ENCODE measurements around the gene KIAA0825.
A peak's percentile ranks its signal among the peaks of the same experiment; 100 is the strongest.
"Not testable (repeated sequence)": the region's sequence is repeated elsewhere in the genome, so short reads cannot be mapped to it uniquely, and the experiment has no call there.

KIAA0825 gene

GRCh38 chr5:94140300-94140699 is 478.1 kb downstream of the KIAA0825 start:
- no peak for DNase-seq (ENCODE audit: insufficient read length, low spot score)
- FAIRE-seq: no peak

DNA sequence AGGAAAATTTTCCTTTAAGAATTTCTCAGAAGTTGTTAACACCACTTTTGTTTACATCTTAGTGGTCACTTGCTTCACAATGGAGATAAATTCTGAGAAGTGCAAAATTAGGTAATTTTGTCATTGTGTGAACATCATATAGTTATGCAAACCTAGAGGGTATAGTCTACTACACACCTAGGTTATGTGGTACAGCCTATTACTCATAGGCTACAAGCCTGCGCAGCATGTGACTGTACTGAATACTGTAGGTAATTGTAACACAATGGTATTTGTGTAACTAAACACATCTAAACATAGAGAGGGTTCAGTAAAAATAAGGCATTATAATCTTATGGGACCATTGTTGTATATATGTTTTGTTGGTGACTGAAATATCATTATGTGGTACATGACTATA is 488.3 kb downstream of the KIAA0825 start:
- FAIRE-seq (no peak), DNase-seq (ENCODE audit: insufficient read length, low spot score) (no peak)

DNA sequence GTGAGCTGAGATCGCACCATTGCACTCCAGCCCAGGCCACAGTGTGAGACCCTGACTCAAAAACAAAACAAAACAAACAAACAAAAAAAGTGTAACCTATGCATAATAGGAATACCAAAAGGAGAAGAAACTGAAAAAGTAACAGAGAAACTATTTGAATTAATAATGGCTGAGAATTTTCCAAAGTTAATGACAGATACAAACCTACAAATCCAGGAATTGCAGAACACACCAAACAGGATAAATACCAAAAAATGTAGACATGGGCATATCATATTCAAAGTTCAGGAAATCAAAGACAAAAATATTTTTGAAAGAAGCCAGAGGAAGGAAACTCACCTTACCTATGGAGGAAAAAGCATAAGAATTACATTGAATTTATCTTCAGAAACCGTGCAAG is 493.3 kb downstream of the KIAA0825 start:
- DNase-seq (ENCODE audit: insufficient read length, low spot score): no peak
- no peak for FAIRE-seq

DNA sequence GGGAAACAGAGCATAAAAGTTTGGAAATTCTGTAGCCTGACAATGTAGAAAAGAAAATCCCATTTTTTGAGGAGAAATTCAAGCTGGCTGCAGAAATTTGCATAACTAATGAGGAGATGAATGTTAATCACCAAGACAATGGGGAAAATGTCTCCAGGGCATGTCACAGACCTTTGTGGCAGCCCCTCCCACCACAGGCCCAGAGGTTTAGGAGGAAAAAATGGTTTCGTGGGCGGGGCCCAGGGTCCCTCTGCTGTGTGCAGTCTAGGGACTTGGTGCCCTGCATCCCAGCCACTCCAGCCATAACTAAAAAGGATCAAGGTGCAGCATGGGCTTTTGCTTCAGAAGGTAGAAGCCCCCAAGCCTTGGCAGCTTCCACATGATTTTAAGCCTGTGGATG is 502.1 kb downstream of the KIAA0825 start:
- FAIRE-seq; DNase-seq (ENCODE audit: insufficient read length, low spot score): not testable (repeated sequence)

DNA sequence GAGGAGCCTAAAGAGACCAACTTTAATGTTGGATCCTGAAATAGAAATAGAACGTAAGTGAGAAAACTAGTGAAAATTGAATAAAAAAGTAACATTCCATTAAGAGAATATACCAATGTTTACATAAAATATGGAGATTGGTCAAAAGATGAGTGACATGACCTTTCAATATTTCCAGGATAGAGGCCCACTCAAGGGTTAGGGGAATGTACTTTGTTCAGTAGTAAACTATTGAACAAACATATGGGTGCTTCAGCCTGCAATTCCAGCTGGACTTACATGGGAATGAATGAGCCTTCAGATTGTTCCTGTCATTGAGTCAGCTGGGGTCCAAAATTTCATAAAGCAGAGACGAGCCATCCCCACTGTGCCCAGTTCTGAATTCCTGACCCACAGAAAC is 505.3 kb downstream of the KIAA0825 start:
- no peak for FAIRE-seq
- no peak for DNase-seq (ENCODE audit: insufficient read length, low spot score)

DNA sequence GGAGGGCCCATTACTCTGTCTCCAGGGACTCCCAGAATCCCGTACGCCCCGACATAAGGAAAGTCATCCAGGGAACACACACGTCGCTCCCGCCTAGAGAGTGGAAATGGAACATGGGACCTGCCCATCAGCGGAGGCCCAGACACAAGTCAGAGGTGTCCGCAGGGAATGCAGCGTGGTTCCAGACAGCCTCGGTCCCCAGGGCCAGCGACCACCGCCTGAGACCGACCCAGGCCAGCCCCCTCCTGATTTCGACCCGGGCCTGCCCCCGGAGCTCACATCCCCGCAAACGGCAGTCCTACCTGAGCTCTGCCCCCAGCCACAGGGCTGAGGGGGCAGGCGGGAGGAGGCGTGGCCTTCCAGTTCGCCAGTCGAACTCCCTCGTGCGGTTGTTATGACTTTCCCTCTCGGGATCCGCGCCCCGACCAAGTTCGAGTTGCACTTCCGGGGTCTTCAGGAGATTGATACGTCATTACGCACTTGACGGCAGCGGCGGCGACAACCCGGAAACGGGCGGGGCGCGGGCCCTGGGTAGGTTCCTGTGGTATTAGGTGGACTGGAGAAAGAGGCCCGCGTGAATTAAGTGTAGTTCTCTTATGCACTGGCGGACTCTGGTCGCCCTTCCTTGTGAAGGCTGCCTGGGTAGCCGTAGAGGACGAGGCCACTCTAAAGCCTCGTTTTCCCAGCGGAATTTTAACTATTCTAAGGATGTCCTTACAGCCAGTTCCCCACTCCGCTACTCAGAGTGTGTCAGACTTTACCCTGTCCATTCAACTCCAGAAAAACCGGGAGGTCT is 507.0 kb downstream of the KIAA0825 start:
- FAIRE-seq (peak; percentile 98), DNase-seq (ENCODE audit: insufficient read length, low spot score) (peak; percentile 81)

DNA sequence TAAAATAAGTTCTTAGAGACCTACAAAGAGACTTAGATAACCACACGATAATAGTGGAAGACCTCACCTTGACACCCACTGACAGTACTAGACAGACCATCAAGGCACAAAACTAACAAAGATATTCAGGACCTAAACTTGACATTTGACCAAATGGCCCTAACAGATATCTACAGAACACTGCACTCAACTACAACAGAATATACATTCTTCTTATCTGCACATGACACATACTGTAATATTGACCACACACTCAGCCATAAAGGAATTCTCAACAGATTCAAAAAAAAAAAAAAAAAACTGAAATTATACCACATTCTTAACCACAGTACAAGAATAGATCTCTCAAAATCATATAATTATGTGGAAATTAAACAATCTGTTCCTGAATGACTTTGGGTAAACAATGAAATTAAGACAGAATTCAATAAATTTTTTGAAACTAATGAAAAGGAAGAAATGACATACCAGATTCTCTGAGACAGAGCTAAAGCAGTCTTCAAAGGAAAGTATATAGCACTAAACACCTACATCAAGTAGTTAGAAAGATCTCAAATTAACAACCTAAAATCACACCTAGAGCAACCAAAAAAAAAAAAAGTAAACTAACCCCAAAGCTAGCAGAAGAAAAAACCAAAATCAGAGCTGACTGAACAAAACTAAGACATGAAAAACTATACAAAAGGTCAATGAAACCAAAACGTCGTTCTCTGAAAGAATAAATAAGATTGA is 514.7 kb downstream of the KIAA0825 start:
- DNase-seq (ENCODE audit: insufficient read length, low spot score) (no peak), FAIRE-seq (no peak)

Data from GM19239 (cell line).